Iris pigment epithelial cell (primary cell): Measurements from ENCODE around the gene BNC2.

Experiments used
- DNase-seq: peaks from one replicate; pipeline ENCODE4 v3.0.0-alpha.2; 2011; ENCODE audit warnings: low read depth

BNC2 gene

DNA sequence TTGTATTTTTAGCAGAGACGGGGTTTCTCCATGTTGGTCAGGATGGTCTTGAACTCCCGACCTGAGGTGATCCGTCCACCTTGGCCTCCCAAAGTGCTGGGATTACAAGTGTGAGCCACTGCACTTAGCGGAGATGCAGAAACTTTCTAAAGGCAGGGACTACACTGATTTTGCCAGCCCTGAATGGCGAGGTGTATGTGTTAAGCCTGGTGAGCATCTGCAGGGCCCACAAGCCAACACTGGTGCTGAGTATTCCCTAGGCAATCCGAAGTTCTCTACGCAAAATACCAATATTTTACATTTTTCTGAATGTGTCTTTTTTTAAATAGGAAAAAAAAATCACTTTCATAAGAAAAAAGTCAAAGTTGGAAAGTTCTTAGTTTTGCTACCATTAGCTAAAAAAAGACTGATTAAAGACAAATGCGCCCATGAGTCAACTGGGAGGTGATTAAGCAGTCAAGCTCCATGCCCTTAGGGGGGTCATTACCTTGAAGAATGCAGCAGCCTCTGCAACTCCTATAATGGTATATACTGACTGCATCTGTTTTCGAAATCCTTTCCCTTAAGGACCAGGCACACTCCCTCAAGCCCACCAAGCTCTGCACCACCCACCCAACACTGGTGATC, 502.8 kb downstream of the BNC2 start:
- peak; percentile 70 for DNase-seq

DNA sequence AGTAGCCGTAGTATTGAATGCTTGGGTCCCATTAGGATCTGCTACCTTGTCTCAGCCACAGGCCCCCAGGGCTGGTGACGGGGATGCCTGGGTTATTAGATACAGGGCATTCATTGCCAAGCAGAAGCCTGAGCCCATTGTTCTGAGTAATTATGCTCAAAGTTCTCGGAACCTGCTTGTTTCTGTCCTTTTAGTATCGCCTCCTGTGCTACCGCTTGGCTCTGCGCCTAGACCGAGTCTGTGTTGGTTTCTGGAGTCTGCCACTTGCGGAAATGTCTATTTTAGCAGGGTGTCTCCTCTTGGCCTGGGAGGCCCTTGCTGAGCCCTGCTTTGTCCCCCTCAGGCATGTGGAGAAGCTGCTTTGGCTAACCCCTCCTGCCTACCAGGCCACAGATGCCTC, 506.1 kb downstream of the BNC2 start:
- no peak for DNase-seq

DNA sequence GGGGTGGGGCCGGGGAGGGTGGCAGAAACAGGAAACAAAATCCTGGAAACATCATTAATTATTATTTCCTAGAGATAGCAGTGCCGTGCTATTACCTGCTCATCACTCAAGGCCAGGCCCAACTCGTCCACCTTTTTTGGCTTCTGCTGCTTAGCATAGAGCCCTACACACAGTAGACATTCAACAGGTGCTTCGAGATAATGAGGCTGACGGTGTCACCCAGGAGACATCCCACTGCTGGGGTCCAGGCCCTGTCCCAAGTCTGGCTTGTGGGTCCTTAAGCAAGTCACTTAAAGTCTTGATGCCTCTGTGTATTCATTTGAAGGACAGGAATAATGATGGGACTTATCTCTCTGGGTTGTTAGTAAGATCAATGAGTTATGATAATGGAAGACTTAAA, 506.6 kb downstream of the BNC2 start:
- DNase-seq, result no peak

DNA sequence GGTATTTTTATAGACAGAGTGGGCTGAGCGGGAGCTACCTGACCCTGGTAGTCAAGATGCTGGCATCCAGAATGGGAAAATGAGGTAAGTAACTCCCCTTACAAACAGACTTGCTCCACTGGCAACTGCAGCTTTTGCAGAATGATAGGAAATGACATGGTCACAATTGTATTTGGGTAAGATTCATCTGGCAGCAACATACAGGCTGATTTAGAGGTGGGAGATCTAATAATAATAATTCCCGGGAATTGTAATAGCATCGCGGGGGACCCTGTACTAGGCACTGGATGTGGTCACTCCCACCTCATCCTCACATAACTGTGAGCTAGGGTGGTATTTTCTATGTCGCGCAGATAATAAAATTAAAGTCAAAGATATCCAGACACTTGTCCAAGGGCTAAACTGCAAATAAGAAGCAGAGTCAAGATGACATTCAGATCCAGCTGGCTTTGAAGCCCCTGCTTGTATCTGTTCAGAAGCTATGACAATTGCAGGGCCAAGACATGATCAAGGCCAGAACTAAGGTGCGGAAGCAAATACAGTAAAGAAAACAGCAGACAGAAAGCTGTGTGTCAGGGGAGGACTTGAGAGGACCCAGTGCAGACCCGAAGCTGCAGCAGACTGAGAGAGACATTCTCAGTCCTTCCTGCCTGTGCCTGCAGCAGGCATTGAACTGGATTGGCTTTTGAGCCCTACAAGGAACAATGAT, 507.2 kb downstream of the BNC2 start:
- no peak for DNase-seq

DNA sequence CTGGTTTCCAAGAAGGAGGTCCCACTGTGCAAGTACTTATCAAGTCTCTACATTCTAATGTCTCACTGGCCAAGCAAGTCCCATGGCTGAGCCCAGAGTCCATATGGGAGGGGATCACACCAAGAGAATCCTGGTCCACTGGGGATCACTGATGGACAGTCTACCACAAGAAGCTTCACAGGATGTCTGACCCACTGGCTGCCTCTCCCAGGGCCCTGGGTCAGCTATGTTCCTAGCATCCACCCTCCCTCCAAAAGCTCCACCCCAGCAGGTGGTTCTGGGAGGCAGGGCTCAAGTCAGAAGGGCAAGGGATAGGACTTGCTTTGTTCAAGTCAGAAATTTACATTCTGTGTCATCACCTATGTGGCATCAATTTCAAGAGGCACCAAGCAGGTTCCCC, 508.5 kb downstream of the BNC2 start:
- no peak for DNase-seq

DNA sequence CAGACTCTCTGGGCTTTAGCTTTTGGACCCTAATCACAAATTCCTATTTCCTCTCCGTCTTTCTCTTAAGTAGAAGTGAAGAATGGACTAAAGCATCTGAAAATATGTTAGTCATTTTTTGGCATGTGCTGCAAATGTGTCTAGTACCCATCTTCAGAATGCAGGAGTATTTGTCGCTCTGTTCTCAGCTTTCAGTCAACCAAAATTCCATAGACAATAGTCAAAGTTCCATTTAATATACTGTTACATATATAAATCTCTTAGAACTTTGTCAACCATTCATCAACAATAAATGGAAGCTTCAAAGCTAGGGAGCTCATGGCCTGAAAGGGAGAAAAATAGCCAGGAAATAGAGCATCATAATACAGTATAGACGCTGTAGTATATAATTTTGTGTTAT, 509.4 kb downstream of the BNC2 start:
- DNase-seq, result peak; percentile 29

DNA sequence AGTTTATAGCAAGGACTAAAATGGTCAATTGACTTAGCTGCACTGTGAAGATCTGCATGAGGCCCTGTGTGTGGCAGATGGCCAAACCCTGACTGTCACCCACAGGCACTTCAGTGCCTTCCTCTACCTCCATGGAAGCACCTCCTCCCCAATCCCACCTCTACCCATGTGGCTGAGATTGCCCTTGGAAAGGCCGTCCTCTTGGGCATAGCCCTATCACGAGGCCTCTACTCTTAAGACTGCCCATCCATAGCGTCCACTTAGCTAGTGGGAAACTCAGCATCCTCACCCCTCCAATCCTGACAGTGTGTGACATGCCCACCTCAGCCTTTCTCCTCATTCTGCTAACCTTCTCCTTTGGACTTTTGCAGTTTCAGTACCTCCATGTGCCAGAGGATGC, 510.2 kb downstream of the BNC2 start:
- DNase-seq, result no peak
